Right atrium auricular region (tissue), 2 donors: ENCODE measurements around the gene BCL2. TPM values are rescaled to one million over a fixed set of nuclear protein-coding genes. Genes with fewer than 3 reads are reported as not detected.

Source experiments
- DNase-seq: peaks from one replicate; pipeline ENCODE4 v3.0.0-alpha.2; 2019; ENCODE audit warnings: low spot score
- H3K27ac ChIP-seq, 2 donors: fragments of 200-600 bp; sonication (generic); 1 replicate in 1 of 2; 2 replicates in 1 of 2; pipeline ENCODE4 v1.5.1; 2016 to 2019
- H3K27me3 ChIP-seq, 2 donors: fragments of 200-600 bp; sonication (generic); one replicate each; pipeline versions ENCODE4 v1.5.1 to v1.6.0; 2017 to 2019
- H3K36me3 ChIP-seq: fragments of 200-600 bp; sonication (generic); one replicate; pipeline ENCODE4 v1.5.1; 2016
- H3K4me1 ChIP-seq, 2 donors: fragments of 200-600 bp; sonication (generic); one replicate each; pipeline versions ENCODE4 v1.5.1 to v1.6.0; 2017 to 2019
- H3K4me3 ChIP-seq, 2 donors: fragments of 200-600 bp; sonication (generic); 1 replicate in 1 of 2; 2 replicates in 1 of 2; pipeline ENCODE4 v1.5.1; 2017 to 2019; ENCODE audit warnings: mild to moderate bottlenecking in 1 of 2, moderate library complexity in 1 of 2
- H3K9me3 ChIP-seq, 2 donors: fragments of 200-600 bp; sonication (generic); one replicate each; pipeline ENCODE4 v1.5.1; 2019
- CTCF ChIP-seq, 2 donors: fragments of 200-600 bp; sonication (generic); IDR thresholded peaks; one replicate each; pipeline ENCODE4 v1.5.1; 2019; ENCODE audit warnings: antibody characterized with exemption in 2 of 2
- total RNA-seq, 2 donors: library from RNA; depleted of rRNA; stranded (reverse); fragments of >200 nt; gene quantifications; one replicate each; pipeline ENCODE4 v1.1.0, GENCODE V29; 2016

Gene BCL2
- total RNA-seq, 2 donors from 2014 or later: 6.5 to 8.0 TPM

DNA sequence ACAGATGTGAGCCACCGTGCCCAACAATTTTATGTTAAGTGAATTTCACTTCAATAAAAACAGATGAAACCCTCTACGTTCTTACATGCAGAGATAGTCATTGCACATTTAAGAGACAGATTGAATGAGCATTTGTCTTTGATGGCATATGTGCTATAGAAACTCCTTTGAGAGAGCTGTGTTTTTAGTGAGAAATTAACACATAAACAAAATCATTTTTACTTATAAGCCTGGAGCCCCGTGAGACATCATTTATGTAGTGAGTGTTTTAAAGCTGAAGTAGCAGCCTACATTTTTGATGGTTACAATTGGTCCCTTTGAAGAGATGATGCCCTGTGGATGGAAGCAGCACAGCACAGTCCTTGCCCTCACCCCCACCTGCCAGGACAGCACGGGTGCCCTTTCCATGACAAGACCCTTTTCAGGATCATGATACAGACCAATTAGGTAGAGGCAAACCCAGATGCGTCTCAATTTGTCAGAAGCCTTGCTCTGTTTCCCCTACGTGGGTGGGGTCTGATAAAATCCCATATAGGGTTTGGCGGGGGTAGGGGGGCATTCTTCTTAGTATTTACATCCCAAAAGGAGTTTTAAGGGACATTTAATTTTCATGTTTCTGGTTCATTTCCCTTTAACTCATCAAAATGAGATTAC is 237.1 kb downstream of the BCL2 start:
- no peaks in the 10 kb centered on the region for H3K4me1 ChIP-seq
- H3K36me3 ChIP-seq: no peaks in the 10 kb centered on the region
- no peaks in the 10 kb centered on the region for H3K27me3 ChIP-seq
- H3K4me3 ChIP-seq: no peak overlapping the region
- no peak for TF ChIP-seq CTCF (IDR thresholded peaks at IDR 0.05)
- no peaks in the 10 kb centered on the region for H3K9me3 ChIP-seq
- DNase-seq: no peak
- H3K27ac ChIP-seq: no peak overlapping the region

DNA sequence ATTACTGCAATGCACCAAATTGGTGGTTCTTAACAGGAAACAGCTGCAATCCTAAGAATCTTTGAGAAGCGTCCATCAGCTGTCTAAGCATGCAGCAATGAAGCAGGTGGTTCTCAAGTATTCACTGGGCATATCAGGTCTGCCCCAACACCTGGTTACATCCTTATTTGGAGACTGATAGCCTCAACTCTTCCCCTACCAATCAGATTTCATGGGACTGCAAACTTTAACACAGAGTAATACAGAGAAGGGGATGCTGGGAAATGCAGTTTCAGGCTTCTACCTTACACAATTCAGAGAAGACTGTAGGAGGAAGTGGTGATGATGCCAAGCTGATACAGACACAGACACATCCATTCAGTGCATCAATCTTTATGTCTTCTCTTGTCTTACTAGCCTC is 240.5 kb downstream of the BCL2 start:
- no peaks in the 10 kb centered on the region for H3K4me1 ChIP-seq
- no peaks in the 10 kb centered on the region for H3K36me3 ChIP-seq
- H3K27me3 ChIP-seq: no peaks in the 10 kb centered on the region
- TF ChIP-seq CTCF (IDR thresholded peaks at IDR 0.05): no peak
- H3K4me3 ChIP-seq: no peak overlapping the region
- DNase-seq: no peak
- H3K27ac ChIP-seq: no peak overlapping the region
- H3K9me3 ChIP-seq: no peaks in the 10 kb centered on the region

GRCh38 chr18:63078471-63078870 is 241.1 kb downstream of the BCL2 start:
- no peak overlapping the region for H3K4me3 ChIP-seq
- H3K4me1 ChIP-seq: no peaks in the 10 kb centered on the region
- H3K9me3 ChIP-seq: no peaks in the 10 kb centered on the region
- no peaks in the 10 kb centered on the region for H3K27me3 ChIP-seq
- no peak overlapping the region for H3K27ac ChIP-seq
- no peak for TF ChIP-seq CTCF (IDR thresholded peaks at IDR 0.05)
- no peak for DNase-seq
- no peaks in the 10 kb centered on the region for H3K36me3 ChIP-seq

- peak; percentile 75 for DNase-seq
- no peak for TF ChIP-seq CTCF (IDR thresholded peaks at IDR 0.05)
- H3K27ac ChIP-seq: peak overlapping the region; percentile 63
- H3K9me3 ChIP-seq: no peaks in the 10 kb centered on the region
- H3K36me3 ChIP-seq: no peaks in the 10 kb centered on the region
- peak overlapping the region; percentile 34 to 54 for H3K4me3 ChIP-seq
- no peaks in the 10 kb centered on the region for H3K4me1 ChIP-seq
- H3K27me3 ChIP-seq: no peaks in the 10 kb centered on the region
These were observed 244.6 kb downstream of the BCL2 start for GRCh38 chr18:63074981-63075404.

- Histone ChIP-seq H3K27ac (no peak overlapping the region), H3K9me3 (no peaks in the 10 kb centered on the region), H3K27me3 (no peaks in the 10 kb centered on the region), H3K4me1 (no peaks in the 10 kb centered on the region), H3K4me3 (no peak overlapping the region), H3K36me3 (no peaks in the 10 kb centered on the region)
- DNase-seq: no peak
- TF ChIP-seq CTCF (IDR thresholded peaks at IDR 0.05): no peak
These were observed 246.1 kb downstream of the BCL2 start for GRCh38 chr18:63073481-63073880.

Other genes starting within 250 kb of the BCL2 start
- 10 to 100 TPM; 32.7 to 33.8 TPM for gene KDSR, start 47.4 kb upstream of the BCL2 start, total RNA-seq
- gene VPS4B, start 102.7 kb upstream of the BCL2 start, total RNA-seq: 10 to 100 TPM; 14.1 to 16.4 TPM
- gene SERPINB5, start 157.2 kb upstream of the BCL2 start, total RNA-seq: not detected
- gene SERPINB12, start 222.6 kb upstream of the BCL2 start, total RNA-seq: not detected